Measurements from ENCODE around the gene SMIM41.

DNA sequence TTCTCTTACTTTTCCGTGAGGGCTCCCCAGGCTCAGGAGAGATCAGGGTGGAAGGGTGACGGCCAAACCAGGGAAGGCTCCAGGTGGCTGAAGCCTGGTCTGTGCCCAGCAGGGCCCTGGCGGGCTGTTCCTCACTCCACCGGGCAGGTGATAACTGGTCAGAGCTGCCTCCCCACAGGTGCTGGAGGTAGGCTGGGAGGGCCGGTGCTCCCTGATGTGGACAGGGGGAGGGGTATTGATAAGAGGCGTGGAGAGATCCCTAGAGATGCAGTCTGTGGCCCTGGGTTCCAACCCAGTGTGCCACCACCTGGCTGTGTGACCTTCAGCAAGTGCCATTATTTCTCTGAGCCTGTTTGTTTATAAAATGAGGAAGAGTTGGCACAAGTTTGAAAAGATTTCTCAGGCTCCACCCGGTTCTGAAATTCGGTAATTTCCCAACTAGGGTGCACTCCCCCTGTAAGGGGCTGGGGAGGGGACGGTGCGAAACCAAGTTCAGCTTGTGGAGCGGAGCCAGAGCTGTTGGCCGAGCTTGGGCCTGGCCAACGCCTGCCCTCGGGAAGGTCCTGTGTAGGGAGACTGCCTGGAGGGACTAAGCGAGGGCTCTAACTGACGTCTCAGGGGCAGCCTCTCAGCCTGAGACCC lies 29.3 kb upstream of the SMIM41 start:
- no peak for TF ChIP-seq CTCF (conservative IDR thresholded peaks at IDR 0.05; ENCODE audit: low read length)
- TF ChIP-seq EZH2phosphoT487 (IDR thresholded peaks at IDR 0.05; ENCODE audit: borderline replicate concordance, low read depth, low read length) = no peak
